Gastroesophageal sphincter (tissue), 3 donors: ENCODE measurements around the gene STUM.

Experiments used
- POLR2A ChIP-seq, 2 donors: fragments of 450-650 bp; IDR thresholded peaks; one replicate each; pipeline ENCODE4 v1.6.1; 2017; ENCODE audit warnings: antibody characterized with exemption in 2 of 2, mild to moderate bottlenecking in 2 of 2, moderate library complexity in 1 of 2
- TF ChIP-seq, protein P1 (sequence below), 4 experiments: fragments of 200-600 bp in 2 of 4; fragments of 450-650 bp in 2 of 4; sonication (generic) in 1 of 4; IDR thresholded peaks; one replicate each; pipeline ENCODE4 v1.5.1; 2017 to 2019; ENCODE audit warnings: antibody characterized with exemption in 4 of 4, mild to moderate bottlenecking in 2 of 4, moderate library complexity in 2 of 4

- TF ChIP-seq, protein P1, sequence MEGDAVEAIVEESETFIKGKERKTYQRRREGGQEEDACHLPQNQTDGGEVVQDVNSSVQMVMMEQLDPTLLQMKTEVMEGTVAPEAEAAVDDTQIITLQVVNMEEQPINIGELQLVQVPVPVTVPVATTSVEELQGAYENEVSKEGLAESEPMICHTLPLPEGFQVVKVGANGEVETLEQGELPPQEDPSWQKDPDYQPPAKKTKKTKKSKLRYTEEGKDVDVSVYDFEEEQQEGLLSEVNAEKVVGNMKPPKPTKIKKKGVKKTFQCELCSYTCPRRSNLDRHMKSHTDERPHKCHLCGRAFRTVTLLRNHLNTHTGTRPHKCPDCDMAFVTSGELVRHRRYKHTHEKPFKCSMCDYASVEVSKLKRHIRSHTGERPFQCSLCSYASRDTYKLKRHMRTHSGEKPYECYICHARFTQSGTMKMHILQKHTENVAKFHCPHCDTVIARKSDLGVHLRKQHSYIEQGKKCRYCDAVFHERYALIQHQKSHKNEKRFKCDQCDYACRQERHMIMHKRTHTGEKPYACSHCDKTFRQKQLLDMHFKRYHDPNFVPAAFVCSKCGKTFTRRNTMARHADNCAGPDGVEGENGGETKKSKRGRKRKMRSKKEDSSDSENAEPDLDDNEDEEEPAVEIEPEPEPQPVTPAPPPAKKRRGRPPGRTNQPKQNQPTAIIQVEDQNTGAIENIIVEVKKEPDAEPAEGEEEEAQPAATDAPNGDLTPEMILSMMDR (IDR thresholded peaks at IDR 0.05), result no peak
- TF ChIP-seq POLR2A (IDR thresholded peaks at IDR 0.05), result no peak
Observed at GRCh38 chr1:226600254-226600653, 51.7 kb downstream of the STUM start.
